GM21825 (cell line): Measurements from ENCODE around the gene TMA16.
"Not testable (repeated sequence)": the region's sequence is repeated elsewhere in the genome, so short reads cannot be mapped to it uniquely, and the experiment has no call there.

Source experiments
- ATAC-seq: cut with Tn5 transposase; IDR thresholded peaks from one replicate; pipeline ENCODE4 v1.9.1; 2021; ENCODE audit warnings: mild to moderate bottlenecking, moderate library complexity; ENCODE audit not compliant: unreplicated experiment

Gene TMA16

GRCh38 chr4:163505374-163505773, 10.9 kb downstream of the TMA16 start:
- no peak for ATAC-seq

GRCh38 chr4:163515198-163515597, 20.7 kb downstream of the TMA16 start:
- ATAC-seq: no peak

GRCh38 chr4:163523791-163524365, 29.4 kb downstream of the TMA16 start:
- ATAC-seq: no peak

GRCh38 chr4:163525982-163526381, 31.5 kb downstream of the TMA16 start:
- ATAC-seq: no peak

- no peak for ATAC-seq
These were observed 32.7 kb downstream of the TMA16 start for GRCh38 chr4:163527172-163527571.

- ATAC-seq: no peak
These were observed 34.2 kb downstream of the TMA16 start for GRCh38 chr4:163528653-163529052.

GRCh38 chr4:163534056-163534455, 39.6 kb downstream of the TMA16 start:
- ATAC-seq: no peak

GRCh38 chr4:163535657-163536056, 41.2 kb downstream of the TMA16 start:
- no peak for ATAC-seq

- ATAC-seq: no peak
These were observed 41.6 kb downstream of the TMA16 start for GRCh38 chr4:163536091-163536490.

- no peak for ATAC-seq
These were observed 42.6 kb downstream of the TMA16 start for GRCh38 chr4:163537114-163537513.

GRCh38 chr4:163538820-163539219, 44.3 kb downstream of the TMA16 start:
- not testable (repeated sequence) for ATAC-seq

GRCh38 chr4:163540448-163540847, 46.0 kb downstream of the TMA16 start:
- ATAC-seq: no peak

- ATAC-seq: no peak
These were observed 46.5 kb downstream of the TMA16 start for GRCh38 chr4:163540977-163541376.

- ATAC-seq: no peak
These were observed 47.8 kb downstream of the TMA16 start for GRCh38 chr4:163542275-163542674.

- ATAC-seq: peak; percentile 92
These were observed 50.0 kb downstream of the TMA16 start for GRCh38 chr4:163544407-163545038.

- no peak for ATAC-seq
These were observed 54.2 kb downstream of the TMA16 start for GRCh38 chr4:163548481-163549243.

GRCh38 chr4:163550869-163551267, 56.4 kb downstream of the TMA16 start:
- ATAC-seq: no peak

GRCh38 chr4:163553146-163553545, 58.7 kb downstream of the TMA16 start:
- no peak for ATAC-seq

GRCh38 chr4:163554870-163555465, 60.5 kb downstream of the TMA16 start:
- ATAC-seq: no peak

GRCh38 chr4:163556177-163556576, 61.7 kb downstream of the TMA16 start:
- peak; percentile 43 for ATAC-seq

- no peak for ATAC-seq
These were observed 62.3 kb downstream of the TMA16 start for GRCh38 chr4:163556650-163557391.
